DLD1 (cell line): Measurements from ENCODE around the gene HIRA.

Source experiments
- in situ Hi-C: cut with HindIII; loops from 2 replicates; pipeline ENCODE4 v1.10.0; 2017; ENCODE audit warnings: low sequenced_read_pairs

The HIRA gene

GRCh38 chr22:19360300-19360792 lies 71.2 kb downstream of the HIRA start:
- in situ Hi-C loops: no loop called here

- in situ Hi-C loops: no loop called here
Measured at GRCh38 chr22:19359554-19360299, 71.8 kb downstream of the HIRA start.

- in situ Hi-C loops: no loop called here
Measured at GRCh38 chr22:19358703-19359553, 72.6 kb downstream of the HIRA start.

GRCh38 chr22:19358195-19358594 lies 73.3 kb downstream of the HIRA start:
- in situ Hi-C loops: no loop called here

- in situ Hi-C loops: no loop called here
Measured at GRCh38 chr22:19357270-19358105, 74.0 kb downstream of the HIRA start.

- in situ Hi-C loops: no loop called here
Measured at GRCh38 chr22:19356708-19357269, 74.7 kb downstream of the HIRA start.

GRCh38 chr22:19355413-19356157 lies 75.9 kb downstream of the HIRA start:
- in situ Hi-C loops: no loop called here

GRCh38 chr22:19354201-19354600 lies 77.3 kb downstream of the HIRA start:
- in situ Hi-C loops: no loop called here

GRCh38 chr22:19353363-19354131 lies 78.0 kb downstream of the HIRA start:
- in situ Hi-C loops: no loop called here

- in situ Hi-C loops: no loop called here
Measured at GRCh38 chr22:19352766-19353165, 78.8 kb downstream of the HIRA start.

- in situ Hi-C loops: no loop called here
Measured at GRCh38 chr22:19352217-19352616, 79.3 kb downstream of the HIRA start.

GRCh38 chr22:19351604-19352003 lies 79.9 kb downstream of the HIRA start:
- in situ Hi-C loops: no loop called here

- in situ Hi-C loops: no loop called here
Measured at GRCh38 chr22:19350947-19351346, 80.6 kb downstream of the HIRA start.

GRCh38 chr22:19350476-19350859 lies 81.1 kb downstream of the HIRA start:
- in situ Hi-C loops: no loop called here

GRCh38 chr22:19349778-19350475 lies 81.6 kb downstream of the HIRA start:
- in situ Hi-C loops: no loop called here

- in situ Hi-C loops: no loop called here
Measured at GRCh38 chr22:19346677-19347265, 84.8 kb downstream of the HIRA start.

GRCh38 chr22:19344420-19344819 lies 87.1 kb downstream of the HIRA start:
- in situ Hi-C loops: no loop called here

- in situ Hi-C loops: no loop called here
Measured at GRCh38 chr22:19343470-19343869, 88.1 kb downstream of the HIRA start.
